GM12864 (cell line): ENCODE data around the gene HNRNPF.
"Not testable (repeated sequence)": the region's sequence is repeated elsewhere in the genome, so short reads cannot be mapped to it uniquely, and the experiment has no call there.

ENCODE experiments used
- DNase-seq: peaks from one replicate; pipeline ENCODE4 v3.0.0-alpha.2; 2011; ENCODE audit warnings: low read depth
- H3K4me3 ChIP-seq: 2 replicates; pipeline ENCODE4 v1.5.1; 2011; ENCODE audit warnings: mild to moderate bottlenecking, low read depth, low read length, control low read depth
- CTCF ChIP-seq: IDR thresholded peaks from 2 replicates; pipeline ENCODE4 v1.5.1; 2011; ENCODE audit warnings: low read depth, mild to moderate bottlenecking, moderate library complexity, low read length, control low read depth, inconsistent platforms; ENCODE audit errors: missing control alignments

The HNRNPF gene, protein sequence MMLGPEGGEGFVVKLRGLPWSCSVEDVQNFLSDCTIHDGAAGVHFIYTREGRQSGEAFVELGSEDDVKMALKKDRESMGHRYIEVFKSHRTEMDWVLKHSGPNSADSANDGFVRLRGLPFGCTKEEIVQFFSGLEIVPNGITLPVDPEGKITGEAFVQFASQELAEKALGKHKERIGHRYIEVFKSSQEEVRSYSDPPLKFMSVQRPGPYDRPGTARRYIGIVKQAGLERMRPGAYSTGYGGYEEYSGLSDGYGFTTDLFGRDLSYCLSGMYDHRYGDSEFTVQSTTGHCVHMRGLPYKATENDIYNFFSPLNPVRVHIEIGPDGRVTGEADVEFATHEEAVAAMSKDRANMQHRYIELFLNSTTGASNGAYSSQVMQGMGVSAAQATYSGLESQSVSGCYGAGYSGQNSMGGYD

DNA sequence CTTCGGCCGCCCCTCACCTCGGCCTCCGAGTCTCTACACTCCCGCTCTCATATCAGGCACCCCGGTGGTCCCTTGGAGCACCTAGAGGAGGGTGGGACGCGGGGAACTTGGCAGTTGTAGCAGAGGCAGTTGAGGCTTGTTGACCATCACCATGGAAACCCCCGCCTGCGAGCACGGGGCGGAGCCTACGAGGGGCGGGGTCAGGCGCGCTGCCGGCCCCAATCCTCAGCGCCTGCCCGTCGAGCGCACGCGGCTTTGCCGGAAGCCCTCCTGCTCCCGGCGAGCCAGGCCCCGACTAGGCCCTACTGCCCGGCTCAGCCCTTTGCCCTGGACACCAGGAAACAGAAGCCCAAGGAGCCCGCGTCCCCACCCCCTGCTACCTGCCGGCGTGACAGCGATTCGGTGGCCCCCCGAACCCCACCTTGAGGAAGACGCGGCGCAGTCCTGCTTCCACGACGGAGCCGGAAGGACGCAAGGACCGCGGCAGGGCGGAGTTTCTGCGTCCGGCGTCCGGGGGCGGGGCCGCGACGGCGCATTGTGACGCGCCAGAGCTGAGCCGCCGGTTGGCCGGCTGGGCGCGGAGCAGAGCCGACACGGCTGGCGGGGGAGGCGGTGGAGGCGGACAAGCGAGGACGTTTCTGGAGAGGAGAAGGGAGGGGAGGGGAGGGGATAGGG lies at the start of gene HNRNPF:
Gene HNRNPF (minus strand): TSS at position 477 of the 675 bp plus-strand sequence. CDS start 21,302 bp downstream, outside the sequence.
- peak within 1 kb of the TSS; percentile 96 for H3K4me3 ChIP-seq
- no peak for TF ChIP-seq CTCF
- DNase-seq: peak; percentile 77

GRCh38 chr10:43458227-43458626 lies 49.2 kb upstream of the HNRNPF start:
- no peak for TF ChIP-seq CTCF
- DNase-seq: no peak
- H3K4me3 ChIP-seq: no peak overlapping the region

DNA sequence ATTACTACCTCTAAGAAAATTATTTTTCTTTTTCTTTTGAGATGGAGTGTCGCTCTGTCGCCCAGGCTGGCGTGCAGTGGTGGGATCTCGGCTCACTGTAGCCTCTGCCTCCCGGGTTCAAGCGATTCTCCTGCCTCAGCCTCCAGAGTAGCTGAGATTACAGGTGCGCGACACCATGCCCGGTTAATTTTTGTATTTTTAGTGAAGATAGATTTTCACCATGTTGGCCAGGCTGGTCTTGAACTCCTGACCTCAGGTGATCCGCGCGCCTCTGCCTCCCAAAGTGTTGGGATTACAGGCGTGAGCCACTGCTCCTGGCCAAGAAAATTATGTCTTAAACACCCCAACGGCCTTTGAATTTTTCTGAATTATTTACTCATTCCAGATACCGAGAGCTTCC lies 47.6 kb upstream of the HNRNPF start:
- not testable (repeated sequence) for DNase-seq, H3K4me3 ChIP-seq

- H3K4me3 ChIP-seq: peak overlapping the region; percentile 98
- not testable (repeated sequence) for DNase-seq
Measured at GRCh38 chr10:43454025-43454424, 45.0 kb upstream of the HNRNPF start.

GRCh38 chr10:43453266-43453831 lies 44.4 kb upstream of the HNRNPF start:
- no peak for TF ChIP-seq CTCF
- no peak overlapping the region for H3K4me3 ChIP-seq
- no peak for DNase-seq

DNA sequence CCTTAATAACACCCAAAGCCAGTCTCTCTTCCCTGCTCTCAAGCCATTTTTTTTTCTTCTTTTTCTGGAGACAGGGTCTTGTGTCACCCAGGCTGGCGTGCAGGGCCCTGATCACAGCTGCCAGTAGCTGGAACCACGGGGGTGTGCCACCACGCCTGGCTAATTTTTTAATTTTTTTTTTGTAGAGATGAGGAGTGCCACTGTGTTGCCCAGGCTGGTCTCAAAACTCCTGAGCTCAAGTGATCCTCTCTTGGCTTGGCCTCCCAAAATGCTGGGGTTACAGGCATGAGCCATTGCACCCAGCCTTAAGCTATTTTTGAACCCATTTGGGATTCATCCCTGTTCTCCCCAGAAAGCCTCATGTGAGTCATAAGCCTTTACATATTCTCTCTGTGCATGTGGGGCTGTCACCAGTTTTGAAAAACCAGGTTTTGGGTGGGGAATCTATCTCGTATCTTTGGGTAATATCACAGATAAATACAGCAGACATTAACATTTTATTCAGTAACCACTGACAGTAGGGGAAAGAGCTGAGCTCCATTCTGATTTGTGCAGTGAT lies 43.4 kb upstream of the HNRNPF start:
- H3K4me3 ChIP-seq: peak overlapping the region; percentile 19; the same call in 1 of the 2 replicates
- no peak for TF ChIP-seq CTCF
- no peak for DNase-seq

DNA sequence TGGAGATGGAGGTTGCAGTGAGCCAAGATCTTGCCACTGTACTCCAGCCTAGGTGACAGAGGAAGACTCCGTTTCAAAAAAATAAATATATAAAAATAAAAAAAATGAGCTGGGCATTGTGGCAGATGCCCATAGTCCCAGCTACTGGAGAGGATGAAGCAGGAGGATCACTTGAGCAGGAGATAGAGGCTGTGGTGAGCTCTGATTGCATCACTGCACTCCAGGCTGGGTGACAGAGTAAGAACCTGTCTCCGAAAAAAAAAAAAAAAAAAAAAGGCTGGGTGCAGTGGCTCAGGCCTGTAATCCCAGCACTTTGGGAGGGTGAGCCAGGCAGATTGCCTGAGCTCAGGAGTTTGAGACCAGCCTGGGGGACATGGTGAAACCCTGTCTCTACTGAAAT lies 39.8 kb upstream of the HNRNPF start:
- no peak for DNase-seq

DNA sequence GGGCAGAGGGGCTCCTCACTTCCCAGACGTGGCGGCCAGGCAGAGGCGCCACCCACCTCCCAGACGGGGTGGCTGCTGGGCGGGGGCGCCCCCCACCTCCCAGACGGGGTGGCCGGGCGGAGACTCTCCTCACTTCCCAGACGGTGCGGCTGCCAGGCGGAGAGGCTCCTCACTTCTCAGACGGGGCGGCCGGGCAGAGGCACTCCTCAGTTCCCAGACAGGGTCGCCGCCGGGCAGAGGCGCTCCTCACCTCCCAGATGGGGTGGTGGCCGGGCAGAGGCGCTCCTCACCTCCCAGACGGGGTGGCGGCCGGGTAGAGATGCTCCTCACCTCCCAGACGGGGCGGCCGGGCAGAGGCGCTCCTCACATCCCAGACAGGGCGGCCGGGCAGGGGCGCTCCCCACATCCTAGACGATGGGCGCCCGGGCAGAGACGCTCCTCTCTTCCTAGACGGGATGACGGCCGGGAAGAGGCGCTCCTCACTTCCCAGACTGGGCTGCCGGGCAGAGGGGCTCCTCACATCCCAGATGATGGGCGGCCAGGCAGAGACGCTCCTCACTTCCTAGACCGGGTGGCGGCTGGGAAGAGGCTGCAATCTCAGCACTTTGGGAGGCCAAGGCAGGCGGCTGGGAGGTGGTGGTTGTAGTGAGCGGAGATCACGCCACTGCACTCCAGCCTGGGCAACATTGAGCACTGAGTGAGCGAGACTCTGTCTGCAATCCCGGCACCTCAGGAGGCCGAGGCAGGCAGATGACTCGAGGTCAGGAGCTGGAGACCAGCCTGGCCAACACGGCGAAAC lies 37.4 kb upstream of the HNRNPF start:
- H3K4me3 ChIP-seq, DNase-seq: not testable (repeated sequence)

More for the DNA sequence above, 39.8 kb upstream of the HNRNPF start:
- TF ChIP-seq CTCF: no peak
- H3K4me3 ChIP-seq: no peak overlapping the region
